Astrocyte of the cerebellum (primary cell): Measurements from ENCODE around the gene TSPAN31.

Experiments
- DNase-seq: peaks from one replicate; pipeline ENCODE4 v3.0.0-alpha.2; 2011; ENCODE audit warnings: low read depth
- H3K4me3 ChIP-seq: 2 replicates; pipeline ENCODE4 v1.5.1; 2011; ENCODE audit warnings: mild to moderate bottlenecking, low read depth, low read length, moderate library complexity
- CTCF ChIP-seq: IDR thresholded peaks from 2 replicates; pipeline ENCODE4 v1.5.1; 2012; ENCODE audit warnings: low read length, low read depth, moderate library complexity, mild to moderate bottlenecking; ENCODE audit errors: missing control alignments
- in situ Hi-C: cut with HindIII; loops from 2 replicates; pipeline ENCODE4 v1.10.0; 2017; ENCODE audit warnings: low sequenced_read_pairs

TSPAN31 gene

GRCh38 chr12:57744777-57745484, at the start of gene TSPAN31:
Gene TSPAN31, plus strand, starts transcription at chr12:57745039. Its CDS starts 116 bp downstream, at chr12:57745155.
- in situ Hi-C loops = no loop called here
- TF ChIP-seq CTCF = no peak
- peak; percentile 97 for DNase-seq
- H3K4me3 ChIP-seq = peak within 1 kb of the TSS; percentile 96

GRCh38 chr12:57695770-57696432, 48.9 kb upstream of the TSPAN31 start:
- TF ChIP-seq CTCF = no peak
- no peak overlapping the region for H3K4me3 ChIP-seq
- in situ Hi-C loops = no loop called here
- no peak for DNase-seq

- in situ Hi-C loops = no loop called here
- no peak for DNase-seq
- TF ChIP-seq CTCF = no peak
- no peak overlapping the region for H3K4me3 ChIP-seq
Measured at GRCh38 chr12:57697076-57697475, 47.8 kb upstream of the TSPAN31 start.

- in situ Hi-C loops = no loop called here
- TF ChIP-seq CTCF = no peak
- H3K4me3 ChIP-seq = no peak overlapping the region
- no peak for DNase-seq
Measured at GRCh38 chr12:57698414-57698813, 46.4 kb upstream of the TSPAN31 start.

DNA sequence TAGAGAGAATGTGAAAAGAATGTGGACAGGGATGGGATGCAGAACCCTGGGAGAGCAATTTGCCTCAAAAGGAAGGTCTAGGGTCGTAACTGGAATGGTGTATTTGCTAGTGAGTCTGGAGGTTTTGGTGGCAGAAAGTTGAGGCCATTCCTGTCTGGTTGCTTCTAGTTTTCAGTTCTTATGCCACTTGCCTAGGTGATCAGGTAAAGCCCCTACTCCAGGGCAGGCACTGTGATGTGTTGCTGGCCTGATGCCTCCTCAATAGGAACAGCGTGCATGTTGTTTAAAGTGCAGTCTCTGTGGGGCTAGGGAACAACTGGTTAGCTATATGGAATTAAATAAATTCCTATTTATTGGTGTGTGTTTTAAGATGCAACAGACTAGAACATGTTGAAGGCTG, 44.5 kb upstream of the TSPAN31 start:
- H3K4me3 ChIP-seq = no peak overlapping the region
- no peak for TF ChIP-seq CTCF
- in situ Hi-C loops = no loop called here
- DNase-seq = no peak

GRCh38 chr12:57707250-57707649, 37.6 kb upstream of the TSPAN31 start:
- no peak for TF ChIP-seq CTCF
- DNase-seq = no peak
- no peak overlapping the region for H3K4me3 ChIP-seq
- in situ Hi-C loops = no loop called here
